Stimulated activated memory B cell treated with anti-CD40 and anti-IgM and Interleukin-4, amounts not matched to agents 10 μg/mL and 1 μg/mL and 100 μg/mL, for 72 hours (primary cell): Measurements from ENCODE around the gene FMN2.
"Not testable (repeated sequence)": the region's sequence is repeated elsewhere in the genome, so short reads cannot be mapped to it uniquely, and the experiment has no call there.

Experiments used
- ATAC-seq: fragments of 150-1000 bp; cut with Tn5 transposase; 2 replicates; pipeline ENCODE4 v1.10.0; 2021
- H3K27ac Mint-ChIP-seq: one replicate; pipeline ENCODE4 v1.8.0; 2022; ENCODE audit warnings: mild to moderate bottlenecking, mixed read lengths
- H3K27me3 Mint-ChIP-seq: one replicate; pipeline ENCODE4 v1.8.0; 2022; ENCODE audit warnings: mixed read lengths
- H3K36me3 Mint-ChIP-seq: one replicate; pipeline ENCODE4 v1.8.0; 2022; ENCODE audit warnings: mixed read lengths
- H3K4me1 Mint-ChIP-seq: one replicate; pipeline ENCODE4 v1.8.0; 2022; ENCODE audit warnings: mixed read lengths
- H3K4me3 Mint-ChIP-seq: one replicate; pipeline ENCODE4 v1.8.0; 2022; ENCODE audit warnings: mild to moderate bottlenecking, moderate library complexity, mixed read lengths
- H3K9me3 Mint-ChIP-seq: one replicate; pipeline ENCODE4 v1.8.0; 2022; ENCODE audit warnings: mixed read lengths

The FMN2 gene

GRCh38 chr1:240394353-240394752 is 302.7 kb downstream of the FMN2 start:
- H3K4me1 Mint-ChIP-seq: no peaks in the 10 kb centered on the region
- no peak overlapping the region for H3K4me3 Mint-ChIP-seq
- no peaks in the 10 kb centered on the region for H3K9me3 Mint-ChIP-seq

GRCh38 chr1:240395336-240395735 is 303.7 kb downstream of the FMN2 start:
- H3K27me3 Mint-ChIP-seq: no peaks in the 10 kb centered on the region
- H3K27ac Mint-ChIP-seq: no peak overlapping the region
- no peaks in the 10 kb centered on the region for H3K36me3 Mint-ChIP-seq
- H3K4me1 Mint-ChIP-seq: no peaks in the 10 kb centered on the region
- H3K9me3 Mint-ChIP-seq: no peaks in the 10 kb centered on the region
- no peak for ATAC-seq
- no peak overlapping the region for H3K4me3 Mint-ChIP-seq

More at GRCh38 chr1:240394353-240394752, 302.7 kb downstream of the FMN2 start:
- no peak overlapping the region for H3K27ac Mint-ChIP-seq
- H3K36me3 Mint-ChIP-seq: no peaks in the 10 kb centered on the region
- H3K27me3 Mint-ChIP-seq: no peaks in the 10 kb centered on the region
- no peak for ATAC-seq

GRCh38 chr1:240399381-240399780 is 307.7 kb downstream of the FMN2 start:
- H3K27ac Mint-ChIP-seq: no peak overlapping the region

GRCh38 chr1:240401731-240402130 is 310.0 kb downstream of the FMN2 start:
- no peak for ATAC-seq
- Mint-ChIP-seq H3K27ac (no peak overlapping the region), H3K4me1 (no peaks in the 10 kb centered on the region), H3K27me3 (no peaks in the 10 kb centered on the region), H3K9me3 (peaks cover 3% of the 10 kb centered on the region), H3K36me3 (no peaks in the 10 kb centered on the region), H3K4me3 (no peak overlapping the region)

More at GRCh38 chr1:240399381-240399780, 307.7 kb downstream of the FMN2 start:
- Mint-ChIP-seq H3K4me3 (no peak overlapping the region), H3K4me1 (no peaks in the 10 kb centered on the region), H3K36me3 (no peaks in the 10 kb centered on the region), H3K9me3 (no peaks in the 10 kb centered on the region), H3K27me3 (no peaks in the 10 kb centered on the region)
- ATAC-seq: no peak

- Mint-ChIP-seq H3K36me3 (no peaks in the 10 kb centered on the region), H3K27me3 (no peaks in the 10 kb centered on the region), H3K9me3 (peaks cover 3% of the 10 kb centered on the region), H3K4me1 (no peaks in the 10 kb centered on the region), H3K4me3 (no peak overlapping the region), H3K27ac (no peak overlapping the region)
- no peak for ATAC-seq
These were observed 310.6 kb downstream of the FMN2 start for GRCh38 chr1:240402326-240402725.

GRCh38 chr1:240404286-240404685 is 312.6 kb downstream of the FMN2 start:
- H3K4me3 Mint-ChIP-seq: no peak overlapping the region
- H3K27ac Mint-ChIP-seq: no peak overlapping the region
- ATAC-seq: no peak
- no peaks in the 10 kb centered on the region for H3K27me3 Mint-ChIP-seq
- peaks cover 3% of the 10 kb centered on the region for H3K9me3 Mint-ChIP-seq
- no peaks in the 10 kb centered on the region for H3K36me3 Mint-ChIP-seq
- no peaks in the 10 kb centered on the region for H3K4me1 Mint-ChIP-seq

- Mint-ChIP-seq H3K27me3 (no peaks in the 10 kb centered on the region), H3K36me3 (no peaks in the 10 kb centered on the region), H3K4me3 (no peak overlapping the region), H3K9me3 (peaks cover 3% of the 10 kb centered on the region), H3K4me1 (no peaks in the 10 kb centered on the region), H3K27ac (no peak overlapping the region)
- ATAC-seq: no peak
These were observed 314.1 kb downstream of the FMN2 start for GRCh38 chr1:240405751-240406150.

- Mint-ChIP-seq H3K27ac (no peak overlapping the region), H3K9me3 (peaks cover 9% of the 10 kb centered on the region), H3K27me3 (no peaks in the 10 kb centered on the region), H3K4me1 (no peaks in the 10 kb centered on the region), H3K4me3 (no peak overlapping the region), H3K36me3 (no peaks in the 10 kb centered on the region)
- ATAC-seq: no peak
These were observed 315.7 kb downstream of the FMN2 start for GRCh38 chr1:240407407-240407806.

- no peak for ATAC-seq
- no peaks in the 10 kb centered on the region for H3K27me3 Mint-ChIP-seq
- no peaks in the 10 kb centered on the region for H3K4me1 Mint-ChIP-seq
- no peaks in the 10 kb centered on the region for H3K36me3 Mint-ChIP-seq
- no peak overlapping the region for H3K4me3 Mint-ChIP-seq
- peaks cover 9% of the 10 kb centered on the region for H3K9me3 Mint-ChIP-seq
- H3K27ac Mint-ChIP-seq: no peak overlapping the region
These were observed 317.9 kb downstream of the FMN2 start for GRCh38 chr1:240409615-240410014.

GRCh38 chr1:240413732-240414131 is 322.0 kb downstream of the FMN2 start:
- no peak overlapping the region for H3K27ac Mint-ChIP-seq
- H3K9me3 Mint-ChIP-seq: peaks cover 12% of the 10 kb centered on the region
- no peaks in the 10 kb centered on the region for H3K27me3 Mint-ChIP-seq
- H3K4me3 Mint-ChIP-seq: no peak overlapping the region
- ATAC-seq: no peak
- no peaks in the 10 kb centered on the region for H3K4me1 Mint-ChIP-seq
- no peaks in the 10 kb centered on the region for H3K36me3 Mint-ChIP-seq

- Mint-ChIP-seq H3K4me3 (no peak overlapping the region), H3K27ac (no peak overlapping the region)
- no peak for ATAC-seq
These were observed 322.6 kb downstream of the FMN2 start for GRCh38 chr1:240414237-240414636.

GRCh38 chr1:240415011-240415410 is 323.3 kb downstream of the FMN2 start:
- ATAC-seq, H3K4me1 Mint-ChIP-seq, H3K36me3 Mint-ChIP-seq, H3K27me3 Mint-ChIP-seq, H3K27ac Mint-ChIP-seq, H3K4me3 Mint-ChIP-seq: not testable (repeated sequence)
- H3K9me3 Mint-ChIP-seq: peaks cover 12% of the 10 kb centered on the region

More at GRCh38 chr1:240414237-240414636, 322.6 kb downstream of the FMN2 start:
- H3K36me3 Mint-ChIP-seq: no peaks in the 10 kb centered on the region
- peaks cover 12% of the 10 kb centered on the region for H3K9me3 Mint-ChIP-seq
- no peaks in the 10 kb centered on the region for H3K27me3 Mint-ChIP-seq
- no peaks in the 10 kb centered on the region for H3K4me1 Mint-ChIP-seq

- ATAC-seq: no peak
- no peak overlapping the region for H3K4me3 Mint-ChIP-seq
- H3K27ac Mint-ChIP-seq: no peak overlapping the region
- H3K9me3 Mint-ChIP-seq: peaks cover 12% of the 10 kb centered on the region
- H3K36me3 Mint-ChIP-seq: no peaks in the 10 kb centered on the region
- H3K27me3 Mint-ChIP-seq: no peaks in the 10 kb centered on the region
- no peaks in the 10 kb centered on the region for H3K4me1 Mint-ChIP-seq
These were observed 323.8 kb downstream of the FMN2 start for GRCh38 chr1:240415532-240415931.

GRCh38 chr1:240417317-240417716 is 325.6 kb downstream of the FMN2 start:
- Mint-ChIP-seq H3K27me3 (no peaks in the 10 kb centered on the region), H3K4me3 (no peak overlapping the region), H3K9me3 (peaks cover 6% of the 10 kb centered on the region), H3K4me1 (no peaks in the 10 kb centered on the region), H3K27ac (no peak overlapping the region), H3K36me3 (no peaks in the 10 kb centered on the region)
- ATAC-seq: no peak

- no peak overlapping the region for H3K4me3 Mint-ChIP-seq
- H3K9me3 Mint-ChIP-seq: peaks cover 6% of the 10 kb centered on the region
- H3K36me3 Mint-ChIP-seq: no peaks in the 10 kb centered on the region
- H3K27ac Mint-ChIP-seq: no peak overlapping the region
- H3K27me3 Mint-ChIP-seq: no peaks in the 10 kb centered on the region
- no peak for ATAC-seq
- H3K4me1 Mint-ChIP-seq: no peaks in the 10 kb centered on the region
These were observed 329.1 kb downstream of the FMN2 start for GRCh38 chr1:240420766-240421165.

GRCh38 chr1:240423246-240423924 is 331.7 kb downstream of the FMN2 start:
- H3K27ac Mint-ChIP-seq: no peak overlapping the region
- H3K36me3 Mint-ChIP-seq: no peaks in the 10 kb centered on the region
- no peak for ATAC-seq
- no peaks in the 10 kb centered on the region for H3K9me3 Mint-ChIP-seq
- H3K4me1 Mint-ChIP-seq: no peaks in the 10 kb centered on the region
- H3K27me3 Mint-ChIP-seq: no peaks in the 10 kb centered on the region
- H3K4me3 Mint-ChIP-seq: no peak overlapping the region
